Gastroesophageal sphincter (tissue), 4 donors: ENCODE results near the gene TAF1B. TPM values are rescaled to one million over a fixed set of nuclear protein-coding genes. Genes with fewer than 3 reads are reported as not detected.

Experiments
- ATAC-seq: fragments of 150-250 bp; one replicate; pipeline ENCODE4 v1.9.1; 2016; ENCODE audit warnings: mild to moderate bottlenecking, moderate library complexity
- H3K27ac ChIP-seq, 4 donors: fragments of 200-600 bp; sonication (generic) in 3 of 4; 1 replicate in 3 of 4; 2 replicates in 1 of 4; pipeline ENCODE4 v1.5.1; 2016 to 2019
- H3K27me3 ChIP-seq: fragments of 200-600 bp; sonication (generic); one replicate; pipeline ENCODE4 v1.5.1; 2019
- H3K36me3 ChIP-seq, 2 donors: fragments of 200-600 bp; sonication (generic); one replicate each; pipeline ENCODE4 v1.5.1; 2019; ENCODE audit warnings: control low read depth in 1 of 2
- H3K4me1 ChIP-seq, 3 donors: fragments of 200-600 bp; sonication (generic); 1 replicate in 2 of 3; 2 replicates in 1 of 3; pipeline ENCODE4 v1.5.1; 2016 to 2019; ENCODE audit warnings: control low read depth in 2 of 3
- H3K4me3 ChIP-seq, 2 donors: fragments of 200-600 bp; sonication (generic); one replicate each; pipeline ENCODE4 v1.5.1; 2019; ENCODE audit warnings: mild to moderate bottlenecking in 1 of 2, moderate library complexity in 1 of 2
- H3K9me3 ChIP-seq, 3 donors: fragments of 200-600 bp; sonication (generic); one replicate each; pipeline ENCODE4 v1.5.1; 2017 to 2019; ENCODE audit warnings: control low read depth in 2 of 3
- CTCF ChIP-seq, 4 experiments: fragments of 200-600 bp in 2 of 4; fragments of 450-650 bp in 2 of 4; sonication (generic) in 1 of 4; IDR thresholded peaks; one replicate each; pipeline ENCODE4 v1.5.1; 2017 to 2019; ENCODE audit warnings: antibody characterized with exemption in 4 of 4, mild to moderate bottlenecking in 2 of 4, moderate library complexity in 2 of 4
- EP300 ChIP-seq: sonication (generic); formaldehyde crosslinking; IDR thresholded peaks from one replicate; pipeline ENCODE4 v1.6.1; 2017; ENCODE audit warnings: antibody characterized with exemption, mild to moderate bottlenecking
- POLR2A ChIP-seq, 2 donors: fragments of 450-650 bp; IDR thresholded peaks; one replicate each; pipeline ENCODE4 v1.6.1; 2017; ENCODE audit warnings: antibody characterized with exemption in 2 of 2, mild to moderate bottlenecking in 2 of 2, moderate library complexity in 1 of 2
- POLR2AphosphoS5 ChIP-seq: sonication (generic); formaldehyde crosslinking; IDR thresholded peaks from one replicate; pipeline ENCODE4 v1.6.1; 2017; ENCODE audit warnings: antibody characterized with exemption
- WGBS, 2 donors: methylation state at CpG; one replicate each; pipeline ENCODE4 v1.1.5; 2018; ENCODE audit warnings: low coverage in 1 of 2; 5-methylcytosine and 5-hydroxymethylcytosine counted together
- total RNA-seq, 4 donors: library from RNA; depleted of rRNA; stranded (reverse); fragments of >200 nt; gene quantifications; one replicate each; pipeline ENCODE4 v1.1.0, GENCODE V29; 2016

TAF1B gene
- total RNA-seq, 4 donors from 2014 or later, result 6.2 to 15.6 (median 8.5) TPM

- H3K4me1 ChIP-seq, result no peaks in the 10 kb centered on the region
- ATAC-seq, result no peak
Observed at GRCh38 chr2:9941196-9941995, 98.1 kb downstream of the TAF1B start.

GRCh38 chr2:9941996-9942390 lies 98.7 kb downstream of the TAF1B start:
- H3K27ac ChIP-seq, result no peak overlapping the region
- H3K4me1 ChIP-seq, result no peaks in the 10 kb centered on the region
- no peaks in the 10 kb centered on the region for H3K36me3 ChIP-seq
- H3K9me3 ChIP-seq, result no peaks in the 10 kb centered on the region
- TF ChIP-seq POLR2A (IDR thresholded peaks at IDR 0.05) (no peak), POLR2AphosphoS5 (no peak), EP300 (no peak), CTCF (IDR thresholded peaks at IDR 0.05) (no peak)
- peaks cover 34% of the 10 kb centered on the region for H3K27me3 ChIP-seq
- no peak overlapping the region for H3K4me3 ChIP-seq
- ATAC-seq, result no peak
- 46 to 83% methylated on average over 3 to 5 of the region's 6 CpGs for WGBS, 2 donors

More at GRCh38 chr2:9941196-9941995, 98.1 kb downstream of the TAF1B start:
- H3K9me3 ChIP-seq, result no peaks in the 10 kb centered on the region
- 50 to 75% methylated on average over 11 to 13 of the region's 13 CpGs for WGBS, 2 donors
- H3K27ac ChIP-seq, result no peak overlapping the region
- H3K4me3 ChIP-seq, result no peak overlapping the region
- H3K36me3 ChIP-seq, result no peaks in the 10 kb centered on the region
- peaks cover 28% of the 10 kb centered on the region for H3K27me3 ChIP-seq
- TF ChIP-seq POLR2AphosphoS5, result no peak
- no peak for TF ChIP-seq CTCF (IDR thresholded peaks at IDR 0.05)
- no peak for TF ChIP-seq POLR2A (IDR thresholded peaks at IDR 0.05)
- TF ChIP-seq EP300, result no peak

- no peaks in the 10 kb centered on the region for H3K9me3 ChIP-seq
- H3K4me3 ChIP-seq, result no peak overlapping the region
- H3K27me3 ChIP-seq, result peaks cover 34% of the 10 kb centered on the region
- H3K27ac ChIP-seq, result no peak overlapping the region
- 73% methylated on average over 2 of the region's 3 CpGs; no CpG with 5 or more reads in 1 of the 2 donors for WGBS, 2 donors
- no peak for TF ChIP-seq CTCF (IDR thresholded peaks at IDR 0.05)
- TF ChIP-seq EP300, result no peak
- no peak for TF ChIP-seq POLR2A (IDR thresholded peaks at IDR 0.05)
- no peak for TF ChIP-seq POLR2AphosphoS5
- H3K36me3 ChIP-seq, result no peaks in the 10 kb centered on the region
- peak; percentile 56 for ATAC-seq
- H3K4me1 ChIP-seq, result no peaks in the 10 kb centered on the region
Observed at GRCh38 chr2:9944330-9944758, 101.1 kb downstream of the TAF1B start.

- WGBS, 2 donors, result 63 to 64% methylated on average over 5 to 6 of the region's 7 CpGs
- Histone ChIP-seq H3K9me3 (no peaks in the 10 kb centered on the region), H3K4me3 (no peak overlapping the region), H3K27me3 (peaks cover 34% of the 10 kb centered on the region), H3K36me3 (no peaks in the 10 kb centered on the region), H3K27ac (no peak overlapping the region), H3K4me1 (peaks cover 0 to 3% (median 2%) of the 10 kb centered on the region in 3 donors)
- no peak for ATAC-seq
- TF ChIP-seq POLR2A (IDR thresholded peaks at IDR 0.05) (no peak), EP300 (no peak)
Observed at GRCh38 chr2:9945596-9945995, 102.3 kb downstream of the TAF1B start.

GRCh38 chr2:9946076-9946475 lies 102.8 kb downstream of the TAF1B start:
- ATAC-seq, result no peak
- Histone ChIP-seq H3K4me3 (no peak overlapping the region), H3K36me3 (no peaks in the 10 kb centered on the region), H3K27ac (no peak overlapping the region), H3K9me3 (no peaks in the 10 kb centered on the region), H3K4me1 (peaks cover 0 to 7% (median 4%) of the 10 kb centered on the region in 3 donors), H3K27me3 (peaks cover 34% of the 10 kb centered on the region)
- 89 to 100% methylated on average over 3 to 5 of the region's 7 CpGs for WGBS, 2 donors
- no peak for TF ChIP-seq EP300
- TF ChIP-seq POLR2AphosphoS5, result no peak
- TF ChIP-seq CTCF (IDR thresholded peaks at IDR 0.05), result no peak
- no peak for TF ChIP-seq POLR2A (IDR thresholded peaks at IDR 0.05)
